Measurements from ENCODE around the gene KLRC3.
"Not testable (repeated sequence)": the region's sequence is repeated elsewhere in the genome, so short reads cannot be mapped to it uniquely, and the experiment has no call there.

The KLRC3 gene

DNA sequence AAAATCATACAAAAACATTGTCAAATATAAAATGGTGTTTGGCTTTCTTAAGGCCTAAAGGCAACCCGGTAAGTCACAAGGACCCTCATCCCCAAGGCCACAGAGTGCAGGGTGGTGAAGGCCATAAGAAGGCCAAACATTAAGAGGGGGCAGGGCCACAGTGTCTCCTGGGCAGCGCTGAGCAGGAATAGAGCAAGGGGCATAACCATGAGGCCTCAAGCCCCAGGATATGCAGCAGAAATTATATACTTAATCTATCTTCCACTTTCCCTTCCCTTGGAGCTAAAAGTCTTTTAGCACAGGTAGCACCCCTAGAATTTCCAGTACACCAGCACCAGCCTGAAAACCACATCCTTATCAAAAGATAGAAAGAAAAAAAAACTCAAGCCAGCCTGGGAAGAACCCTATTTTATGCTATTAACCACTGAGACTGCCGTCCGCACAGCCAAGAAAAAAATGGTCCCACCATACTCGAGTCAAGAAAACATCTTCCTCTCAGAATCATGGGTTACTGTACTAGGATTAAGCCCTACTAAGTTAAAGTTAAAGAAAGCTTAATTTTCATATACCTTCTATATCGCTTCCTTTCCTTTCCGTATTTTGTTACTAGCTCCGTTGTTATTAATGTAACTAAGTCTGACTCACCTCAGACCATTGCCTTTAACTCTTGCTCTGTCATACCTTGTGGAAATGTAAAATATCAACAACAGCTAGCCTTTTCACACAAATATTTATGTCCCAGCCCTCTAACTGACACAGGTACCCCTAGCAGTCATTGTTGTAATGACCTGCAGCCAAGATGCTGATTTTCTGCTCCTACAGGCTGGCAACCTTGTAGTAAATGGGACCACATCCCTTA is 50.6 kb downstream of the KLRC3 start:
- DNase-seq (ENCODE audit: low read depth in 2 of 2), result no peak

DNA sequence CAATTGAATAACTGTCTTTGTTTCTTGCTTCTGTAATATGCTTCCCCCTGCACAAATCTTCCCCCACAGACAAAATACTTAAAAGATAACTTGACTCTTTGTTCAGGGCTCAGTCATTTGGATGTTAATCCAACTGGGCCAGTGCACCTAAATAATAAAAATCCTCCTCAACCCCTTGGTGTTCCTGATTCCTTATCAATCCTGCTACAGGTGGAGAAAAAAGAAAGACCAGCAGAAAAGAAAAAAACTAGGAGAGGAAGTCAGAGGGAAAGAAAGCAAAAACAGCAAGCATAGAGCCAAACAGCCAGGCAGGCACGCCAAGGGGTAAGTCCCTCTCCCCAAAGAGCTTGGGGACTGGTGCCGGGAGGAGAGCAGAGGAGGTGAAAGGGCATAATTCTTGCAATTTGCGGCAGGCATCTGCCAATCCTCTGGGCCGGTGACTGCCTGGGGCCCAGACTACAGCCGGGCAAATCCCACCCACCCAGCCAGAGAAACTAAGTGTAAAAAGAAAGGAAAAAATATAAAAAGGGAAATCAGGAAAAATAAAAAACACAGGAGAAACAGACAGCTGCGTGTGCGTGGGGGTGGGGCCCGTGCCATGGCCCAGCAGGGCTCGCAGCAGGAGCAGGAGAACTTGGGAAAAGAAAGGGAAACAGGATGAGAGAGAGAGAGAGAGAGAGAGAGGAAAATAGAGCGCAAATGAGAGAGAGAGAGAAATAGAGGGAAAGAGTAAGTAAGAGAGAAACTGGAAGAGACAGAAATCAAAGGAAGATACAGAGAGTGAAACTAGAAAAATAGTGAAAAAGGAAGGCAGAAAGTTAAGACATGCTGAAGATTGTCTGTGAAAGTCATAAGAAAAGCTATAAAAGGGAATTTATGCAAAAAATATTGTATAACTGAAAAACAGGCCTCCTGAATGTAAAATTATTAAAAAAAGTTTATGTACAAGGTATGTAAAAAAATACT is 51.9 kb downstream of the KLRC3 start:
- DNase-seq (ENCODE audit: low read depth in 2 of 2), result no peak

DNA sequence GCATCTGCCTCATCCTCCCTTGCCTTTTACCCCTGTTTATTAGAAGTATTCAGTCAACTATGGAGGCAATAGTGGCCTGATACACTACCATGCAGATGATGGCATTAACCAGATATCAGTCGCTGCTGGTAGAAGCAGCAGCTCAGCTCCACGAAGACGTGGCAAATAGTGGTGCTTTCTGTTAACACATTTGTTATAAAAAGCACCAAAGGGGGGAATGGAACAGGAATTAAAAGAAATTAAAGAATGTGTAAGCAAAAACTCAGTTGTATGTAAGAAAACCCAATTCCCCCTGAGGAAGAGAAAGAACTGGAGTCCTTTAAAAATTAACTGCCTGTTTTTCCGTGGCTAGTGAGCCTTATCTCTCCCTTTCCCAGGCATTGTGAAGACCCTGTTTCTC is 52.7 kb downstream of the KLRC3 start:
- not testable (repeated sequence) for DNase-seq (ENCODE audit: low read depth in 2 of 2)

DNA sequence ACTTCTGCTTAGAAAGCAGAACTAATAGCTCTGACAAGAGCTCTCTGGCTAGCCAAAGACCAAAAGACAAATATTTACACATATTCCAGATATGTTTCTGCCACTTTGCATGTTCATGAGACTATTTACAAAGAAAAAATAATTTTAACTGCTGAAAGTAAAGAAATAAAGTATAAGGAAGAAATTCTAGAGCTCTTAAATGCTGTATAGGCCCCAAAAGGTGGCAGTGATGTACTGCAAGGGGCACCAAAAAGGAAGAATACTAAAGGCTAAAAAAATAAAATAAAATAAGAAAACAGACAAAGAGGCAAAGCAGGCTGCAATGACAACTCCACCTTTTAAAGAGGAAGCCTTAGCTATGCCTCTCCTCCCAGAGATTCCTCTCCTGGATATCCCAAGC is 53.5 kb downstream of the KLRC3 start:
- no peak for DNase-seq (ENCODE audit: low read depth in 2 of 2)

DNA sequence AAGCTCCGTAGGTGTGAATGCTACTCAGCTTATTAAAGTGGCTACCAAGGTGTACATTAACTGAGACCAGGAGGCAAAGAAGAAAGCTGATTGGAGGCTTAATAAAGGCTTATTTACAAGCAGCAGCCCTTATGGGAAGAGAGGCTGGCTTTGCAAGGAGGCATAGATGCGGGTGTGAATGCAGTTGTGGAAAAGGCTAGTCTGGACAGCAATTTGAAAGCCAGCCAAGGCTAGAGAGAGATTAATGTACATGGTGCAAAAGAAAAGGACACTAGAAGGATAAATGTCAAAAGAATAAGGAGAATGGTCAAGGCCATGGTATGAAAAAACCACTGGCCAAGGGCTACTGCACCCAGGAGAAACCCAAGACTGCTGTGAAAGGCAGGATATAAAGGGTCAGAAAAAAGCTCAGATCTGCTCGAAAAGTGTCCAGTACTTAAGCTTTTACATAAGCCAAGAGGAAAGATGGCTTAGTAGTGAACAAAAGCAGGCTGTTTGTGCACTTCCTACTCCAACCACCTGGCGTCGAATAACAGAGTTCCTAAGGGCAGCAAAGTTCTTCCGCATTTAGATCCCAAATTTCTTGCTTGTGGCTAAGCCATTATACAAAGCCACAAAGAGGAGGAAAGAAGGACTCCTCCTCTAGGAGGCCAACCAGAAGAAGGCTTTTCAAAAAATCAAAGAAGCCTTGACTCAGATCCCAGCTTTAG is 54.5 kb downstream of the KLRC3 start:
- DNase-seq (ENCODE audit: low read depth in 2 of 2), result no peak

DNA sequence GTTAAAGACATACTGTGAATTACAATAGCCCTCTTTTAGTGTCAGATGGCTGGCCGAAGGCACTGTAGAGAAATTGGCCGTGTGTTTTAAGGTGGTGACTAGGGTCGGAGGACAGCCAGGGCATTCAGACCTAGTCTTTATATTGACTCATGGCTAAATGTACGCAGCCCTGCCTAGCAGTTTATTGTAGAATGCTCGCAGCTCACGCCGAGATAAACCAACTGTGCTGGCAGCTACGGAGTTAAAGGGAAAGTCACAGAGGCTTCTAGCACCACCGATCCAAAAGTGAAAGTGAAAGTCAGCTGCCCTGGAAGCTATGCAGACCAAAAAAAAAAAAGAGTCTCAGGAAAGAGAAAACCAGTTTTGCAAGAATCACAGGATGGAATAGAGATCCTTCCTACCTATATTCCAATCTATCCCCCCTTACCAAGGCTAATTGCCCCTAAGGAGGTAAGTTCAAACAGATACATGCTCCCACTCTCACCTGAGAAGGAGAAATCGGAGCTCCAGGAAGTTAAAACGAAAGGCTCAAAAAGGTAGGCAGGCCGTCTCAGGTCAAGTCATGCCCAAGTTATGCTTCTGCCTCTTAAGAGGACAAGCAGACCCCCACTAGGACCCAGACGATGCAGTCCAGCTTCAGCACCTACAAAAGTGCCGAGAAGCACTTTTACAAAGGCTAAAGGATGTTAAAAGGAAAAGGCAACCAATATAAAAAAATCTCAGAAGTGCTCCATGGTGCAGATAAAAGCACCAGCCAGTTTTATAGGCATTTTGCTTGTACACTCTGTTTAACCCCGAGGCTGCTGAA is 55.4 kb downstream of the KLRC3 start:
- DNase-seq (ENCODE audit: low read depth in 2 of 2), result peak; percentile 53 to 60

DNA sequence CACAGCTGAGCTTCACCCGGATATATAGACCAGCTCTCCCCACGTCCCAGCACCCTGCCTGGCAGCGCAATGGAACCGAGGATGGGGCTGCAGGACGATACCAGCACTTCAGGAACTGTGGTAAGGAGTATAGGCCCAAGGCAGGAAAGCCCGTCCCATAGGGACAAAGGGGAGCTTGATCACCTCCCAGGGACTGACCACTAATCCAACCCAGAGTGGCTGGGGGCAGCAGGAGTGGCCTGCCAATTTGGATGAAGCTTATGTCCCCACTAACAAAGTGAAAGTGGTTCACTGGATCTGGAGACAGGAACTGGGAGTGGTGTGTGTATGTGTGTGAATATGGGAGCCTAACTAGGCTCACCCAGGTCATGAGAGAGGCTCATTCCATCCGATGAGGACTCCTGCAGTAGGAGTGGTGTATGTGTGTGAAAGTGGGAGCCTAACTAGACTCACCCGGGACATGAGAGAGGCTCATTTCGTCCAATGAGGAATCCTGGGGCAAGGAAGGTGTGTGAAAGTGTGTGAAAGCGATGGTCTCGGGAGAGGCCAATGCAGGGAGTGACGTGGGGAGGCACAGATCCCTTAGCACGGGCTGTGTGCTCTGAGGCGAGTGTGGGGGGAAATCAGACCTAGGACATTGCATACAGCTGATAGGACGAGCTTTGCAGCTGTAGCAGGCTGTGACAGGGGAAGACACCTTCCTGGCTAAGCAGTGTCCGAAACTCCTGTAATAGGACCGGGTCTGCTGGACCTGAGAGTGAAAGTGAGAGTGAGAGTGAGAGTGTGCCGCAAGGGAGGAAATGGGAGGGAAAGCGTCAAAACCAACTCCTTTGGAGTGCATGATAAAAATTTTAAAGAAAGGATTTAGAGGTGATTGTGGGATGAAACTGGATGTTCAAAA is 56.2 kb downstream of the KLRC3 start:
- DNase-seq (ENCODE audit: low read depth in 2 of 2), result no peak

DNA sequence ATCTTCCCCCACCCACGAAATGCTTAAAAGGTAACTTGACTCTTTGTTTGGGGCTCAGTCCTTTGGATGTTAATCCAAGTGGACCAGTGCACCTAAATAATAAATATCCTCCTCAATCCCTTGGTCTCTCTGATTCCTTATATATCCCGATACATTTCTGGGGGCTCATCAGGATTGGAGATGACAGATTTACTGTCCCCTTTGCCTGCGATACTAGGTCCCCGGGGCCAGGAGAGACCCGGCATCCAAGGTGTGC is 56.8 kb downstream of the KLRC3 start:
- no peak for DNase-seq (ENCODE audit: low read depth in 2 of 2)

DNA sequence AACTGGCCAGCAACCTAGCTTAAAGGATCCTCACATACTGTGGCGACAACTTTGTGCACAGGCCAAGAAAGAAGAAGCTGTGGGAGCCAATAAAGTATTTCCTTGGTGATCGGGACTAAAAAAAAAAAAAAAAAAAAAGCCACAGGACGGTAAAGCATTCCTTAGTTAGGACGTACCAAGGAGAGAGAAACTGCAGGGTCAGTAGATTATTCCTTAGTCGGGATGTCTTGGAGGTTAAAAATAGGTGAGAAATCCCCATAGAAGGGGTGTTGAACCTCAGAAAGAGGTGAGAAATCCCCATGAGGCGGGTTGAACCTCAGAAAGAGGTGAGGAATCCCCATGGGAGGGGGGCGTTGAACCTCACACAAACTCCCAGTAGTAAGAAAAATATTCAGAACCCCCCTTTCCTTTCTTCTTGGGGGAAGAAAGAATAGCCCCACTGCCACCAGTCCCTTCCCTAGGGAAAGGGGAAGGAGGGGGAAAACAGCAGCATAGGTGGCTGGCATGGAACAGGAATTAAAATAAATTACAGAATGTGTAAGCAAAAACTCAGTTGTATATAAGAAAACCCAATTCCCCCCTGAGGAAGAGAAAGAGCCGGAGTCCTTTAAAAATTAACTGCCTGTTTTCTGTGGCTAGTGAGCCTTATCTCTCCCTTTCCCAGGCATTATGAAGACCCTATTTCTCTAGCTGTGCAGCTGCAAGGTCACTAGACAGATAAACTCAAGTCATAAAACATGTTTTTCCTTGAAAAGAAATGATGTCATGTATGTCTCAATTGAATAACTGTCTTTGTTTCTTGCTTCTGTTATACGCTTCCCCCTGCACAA is 57.4 kb downstream of the KLRC3 start:
- DNase-seq (ENCODE audit: low read depth in 2 of 2), result no peak

DNA sequence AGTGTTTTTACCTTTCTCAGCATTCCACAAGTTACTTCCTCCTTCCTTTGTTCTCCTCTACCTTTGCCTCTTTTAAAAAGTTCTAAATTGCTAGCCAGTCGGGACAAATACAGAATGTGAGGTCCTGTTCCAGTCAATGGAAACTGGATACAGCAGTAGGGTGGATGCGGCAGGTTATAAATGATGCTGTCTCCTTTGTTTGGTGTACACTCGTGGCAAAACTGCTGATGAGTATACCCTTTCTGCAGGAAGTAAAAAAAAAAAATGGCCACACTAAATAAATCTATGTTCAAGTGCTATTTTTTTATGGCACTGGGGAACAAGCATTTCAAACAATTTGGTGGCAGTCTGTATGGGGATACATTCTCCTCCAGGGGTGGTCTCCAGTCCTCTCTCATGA is 58.1 kb downstream of the KLRC3 start:
- no peak for DNase-seq (ENCODE audit: low read depth in 2 of 2)

Measured in fibroblast of skin of left quadriceps (primary cell).